Measurements from ENCODE around the gene WIF1.

WIF1 gene

GRCh38 chr12:65022421-65022820 lies 98.7 kb downstream of the WIF1 start:
- DNase-seq (ENCODE audit: low spot score): no peak

DNA sequence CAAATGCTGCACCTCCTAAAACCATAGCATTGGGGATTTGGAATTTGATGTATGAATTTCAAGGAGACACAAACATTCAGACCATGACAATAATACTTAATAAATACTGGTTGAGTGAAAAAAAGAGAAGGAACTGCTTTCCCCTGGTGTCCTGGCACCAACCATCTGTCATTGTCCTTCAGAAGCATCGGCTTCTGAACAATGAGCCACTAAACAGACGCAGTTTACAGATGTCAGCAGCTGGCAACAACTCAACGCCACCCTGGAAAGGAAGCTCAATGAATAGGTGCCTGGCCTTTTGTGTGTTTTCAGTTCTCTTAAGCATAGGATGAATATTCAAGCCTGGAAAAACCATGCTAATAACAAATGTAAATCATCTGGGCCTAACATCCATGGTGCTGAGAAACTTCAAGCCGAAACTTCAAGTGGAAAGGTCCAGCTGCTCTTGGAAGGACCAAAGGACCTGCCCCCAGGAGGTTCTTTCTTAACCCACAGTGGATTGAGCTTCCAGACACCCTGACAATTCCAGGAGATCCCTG lies 101.3 kb downstream of the WIF1 start:
- DNase-seq (ENCODE audit: low spot score): no peak

DNA sequence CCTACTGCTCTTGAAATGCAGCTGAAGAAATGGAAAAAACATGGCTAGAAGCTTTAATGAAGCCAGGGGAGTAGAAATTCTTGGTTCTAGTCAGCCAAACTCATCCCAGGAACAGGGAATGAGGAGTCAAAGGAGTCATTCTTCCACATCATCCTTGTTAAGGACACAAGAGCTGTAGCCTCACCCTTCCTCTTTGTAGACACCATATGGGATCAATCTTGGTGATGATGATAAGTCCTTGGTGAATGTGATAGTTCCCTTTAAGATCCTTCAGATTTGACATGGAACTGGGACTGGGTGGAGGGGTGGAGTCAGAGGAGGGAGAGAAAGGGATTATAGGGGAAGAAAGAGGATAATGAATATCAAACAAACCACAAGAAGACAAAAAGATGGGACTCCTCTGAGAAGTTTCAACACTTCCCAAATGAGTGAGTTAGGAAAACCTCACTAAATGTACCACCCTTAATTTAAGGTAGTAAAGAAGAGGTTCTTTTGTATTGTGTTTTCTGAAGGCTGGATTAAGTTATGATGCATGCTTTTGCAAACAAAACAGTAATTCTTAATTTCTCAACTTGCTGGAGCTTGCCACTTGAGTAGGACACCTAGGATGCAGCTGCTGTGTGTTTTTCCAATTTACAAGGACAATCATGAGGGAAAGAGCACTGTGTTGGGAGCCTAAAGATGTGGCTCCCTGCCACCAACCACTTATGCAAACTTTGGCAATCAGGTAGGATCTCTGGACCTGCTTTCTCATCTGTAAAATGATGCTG lies 104.0 kb downstream of the WIF1 start:
- DNase-seq (ENCODE audit: low spot score): no peak

DNA sequence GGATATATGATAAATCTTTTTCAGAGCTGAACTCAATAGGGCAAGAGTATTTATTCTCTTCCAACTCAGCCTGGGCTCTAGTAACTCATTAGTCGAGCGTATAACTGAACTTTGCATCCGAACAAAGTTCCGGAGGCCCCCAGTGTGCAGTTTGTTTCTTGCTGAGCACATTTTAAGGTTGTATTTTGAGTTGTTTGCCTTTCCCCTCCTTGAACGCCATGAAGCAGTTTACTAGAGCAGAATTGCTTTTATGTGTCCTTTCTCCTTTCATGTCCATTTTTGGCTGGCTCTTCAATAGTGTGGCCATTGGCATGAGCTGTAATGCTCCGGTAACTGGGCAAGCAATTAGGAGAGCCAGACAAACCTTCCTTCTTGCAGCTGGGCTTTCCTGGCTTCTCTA lies 105.3 kb downstream of the WIF1 start:
- no peak for DNase-seq (ENCODE audit: low spot score)

- no peak for DNase-seq (ENCODE audit: low spot score)
Observed at GRCh38 chr12:65014504-65015271, 106.4 kb downstream of the WIF1 start.

DNA sequence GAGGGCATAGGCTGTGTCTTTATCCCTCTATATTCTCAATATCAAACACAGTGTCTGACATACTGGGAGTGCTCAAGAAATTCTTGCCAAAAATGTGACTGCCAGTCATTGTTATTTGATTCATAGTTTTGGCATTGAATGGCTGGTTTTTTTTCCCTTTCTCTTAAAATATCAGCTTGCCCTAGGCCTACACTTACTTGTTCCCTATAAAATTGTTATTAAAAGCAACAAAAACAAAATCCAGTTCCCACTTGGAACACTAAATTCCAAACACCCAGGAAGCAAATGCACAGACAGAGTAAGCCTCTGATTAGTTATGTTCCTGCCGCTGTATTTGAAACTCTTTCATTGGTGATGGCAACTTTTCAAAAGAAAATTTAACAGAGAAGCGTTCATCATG lies 110.7 kb downstream of the WIF1 start:
- no peak for DNase-seq (ENCODE audit: low spot score)

- no peak for DNase-seq (ENCODE audit: low spot score)
Observed at GRCh38 chr12:65005716-65006115, 115.4 kb downstream of the WIF1 start.

DNA sequence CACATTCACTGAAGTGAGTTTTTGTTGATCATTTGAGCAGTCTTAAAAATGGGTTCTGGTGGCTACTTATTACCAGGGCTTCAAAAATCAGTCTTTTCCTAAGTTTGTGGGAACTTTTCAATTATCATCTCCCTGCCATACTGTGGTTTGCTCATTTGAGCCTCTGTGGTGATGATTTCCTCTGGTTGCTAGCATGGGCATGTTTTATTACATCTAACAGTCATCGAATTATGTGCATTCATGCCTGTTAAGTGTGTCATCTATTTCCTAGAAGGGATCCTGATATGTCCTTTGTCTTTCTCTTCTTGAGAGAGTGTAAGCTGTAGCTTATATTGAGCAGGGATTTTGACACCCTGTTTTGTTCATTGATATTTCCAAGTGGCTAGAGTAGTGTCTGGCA lies 116.8 kb downstream of the WIF1 start:
- no peak for DNase-seq (ENCODE audit: low spot score)

All from left forelimb (tissue), 1 donor.